EL (cell line): ENCODE measurements around the gene KSR1.
"Not testable (repeated sequence)": the region's sequence is repeated elsewhere in the genome, so short reads cannot be mapped to it uniquely, and the experiment has no call there.

Source experiments
- DNase-seq: peaks from one replicate; pipeline ENCODE4 v3.0.0-alpha.2; 2016

KSR1 gene

GRCh38 chr17:27455236-27455913, 873 bp upstream of the KSR1 start:
- DNase-seq: no peak

GRCh38 chr17:27456681-27457359, 572 bp downstream of the KSR1 start:
- no peak for DNase-seq

DNA sequence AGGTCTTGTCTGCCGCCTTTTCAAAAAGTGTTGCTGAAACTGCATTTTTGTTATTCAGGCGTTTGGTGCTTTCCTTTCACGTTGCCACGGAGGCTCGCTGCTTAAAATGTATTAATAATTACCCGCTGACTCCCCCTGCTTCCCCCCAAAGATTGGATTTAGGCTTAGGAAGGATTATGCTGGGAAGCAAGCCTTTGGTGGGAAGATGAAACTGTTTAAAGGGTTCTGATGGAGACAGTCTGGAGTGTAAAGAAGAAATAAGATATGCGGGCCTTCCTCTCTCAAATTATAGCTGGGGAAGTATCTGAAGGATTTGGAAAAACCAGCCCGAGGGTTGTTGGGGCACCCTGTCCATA, 1.1 kb downstream of the KSR1 start:
- no peak for DNase-seq

DNA sequence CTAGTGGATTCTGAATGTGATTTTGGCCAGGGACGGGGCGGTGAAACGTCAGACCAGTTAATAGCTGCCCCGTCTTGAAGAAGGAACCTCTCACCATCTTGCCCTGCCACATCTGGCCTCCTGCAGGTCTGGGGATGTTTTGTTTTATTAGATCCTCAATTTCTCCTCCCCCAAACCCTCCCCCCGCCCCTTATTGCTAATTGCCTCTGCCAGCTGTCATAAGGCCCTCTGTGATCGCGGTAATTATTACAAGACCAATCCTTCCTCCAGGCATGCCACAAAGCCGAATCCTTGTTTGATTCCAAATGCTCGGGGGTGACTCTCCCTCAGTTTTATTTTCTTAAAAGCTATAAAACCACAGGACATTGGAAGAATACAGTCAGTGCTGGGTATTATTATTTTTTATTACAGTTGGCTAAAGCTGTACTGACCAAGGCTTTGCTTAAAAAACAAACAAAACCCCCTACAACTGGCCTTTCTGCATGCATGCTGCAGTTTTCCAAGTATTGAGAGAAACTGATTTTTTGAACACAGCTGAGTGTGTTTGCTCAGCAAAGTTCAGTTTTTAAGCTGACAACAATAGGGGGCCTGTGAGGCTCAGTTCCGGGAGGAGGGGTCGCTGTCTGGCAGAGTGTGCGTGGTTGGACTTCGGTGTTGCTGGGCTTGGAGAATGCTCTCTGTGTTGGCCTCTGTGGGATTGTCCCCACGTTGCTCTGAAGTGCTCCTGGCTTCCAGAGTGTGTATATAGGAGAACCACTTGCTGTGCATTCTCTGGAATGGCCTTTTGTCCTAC, 1.7 kb downstream of the KSR1 start:
- peak; percentile 24 for DNase-seq

- DNase-seq: no peak
Observed at GRCh38 chr17:27458524-27458908, 2.3 kb downstream of the KSR1 start.

GRCh38 chr17:27459433-27459832, 3.2 kb downstream of the KSR1 start:
- no peak for DNase-seq

DNA sequence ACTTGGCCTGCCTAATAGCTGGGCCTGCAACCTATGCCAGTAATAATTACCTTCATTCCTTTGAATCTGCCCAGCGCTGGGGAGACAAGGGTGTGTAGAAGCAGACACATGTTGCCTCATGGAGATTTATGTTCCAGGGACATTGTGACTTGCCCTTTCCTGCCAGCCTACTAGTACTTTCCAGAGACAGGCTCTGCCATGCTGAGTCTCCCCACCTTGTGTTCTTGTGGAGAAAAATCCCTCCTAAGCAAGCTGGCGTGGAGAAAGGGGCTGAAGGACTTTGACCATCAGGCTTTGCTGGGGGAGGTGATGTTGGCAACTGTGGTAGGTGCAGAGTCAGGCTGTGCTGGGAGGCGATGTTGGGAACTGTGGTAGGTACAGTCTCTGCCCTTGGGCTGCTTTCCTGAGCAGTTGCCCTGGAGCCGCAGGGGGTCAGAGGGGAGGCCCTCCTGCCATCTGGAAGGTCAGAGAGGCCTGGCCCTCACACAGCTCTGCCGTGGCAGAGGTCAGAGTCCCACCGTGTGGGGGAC, 4.0 kb downstream of the KSR1 start:
- no peak for DNase-seq

- no peak for DNase-seq
Observed at GRCh38 chr17:27461192-27461859, 5.1 kb downstream of the KSR1 start.

DNA sequence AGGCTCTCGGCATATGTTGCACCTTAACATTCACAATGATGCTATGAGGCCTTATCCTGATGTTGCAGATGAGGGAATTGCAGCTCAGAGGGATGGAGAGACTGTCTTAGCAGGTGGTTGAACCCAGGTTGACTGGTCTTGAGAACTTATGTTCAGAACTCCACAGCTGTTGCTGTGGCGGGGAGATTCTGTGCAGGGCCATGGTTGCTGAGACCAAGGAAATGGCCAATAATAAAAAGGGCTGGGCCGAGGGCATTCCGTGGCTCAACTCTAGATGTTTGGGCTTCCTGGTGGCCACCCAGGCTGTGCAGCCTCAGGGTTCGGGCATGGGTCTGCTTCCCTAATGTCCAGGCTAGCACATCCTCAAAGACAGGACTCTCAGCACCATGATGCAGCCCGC, 5.9 kb downstream of the KSR1 start:
- no peak for DNase-seq

DNA sequence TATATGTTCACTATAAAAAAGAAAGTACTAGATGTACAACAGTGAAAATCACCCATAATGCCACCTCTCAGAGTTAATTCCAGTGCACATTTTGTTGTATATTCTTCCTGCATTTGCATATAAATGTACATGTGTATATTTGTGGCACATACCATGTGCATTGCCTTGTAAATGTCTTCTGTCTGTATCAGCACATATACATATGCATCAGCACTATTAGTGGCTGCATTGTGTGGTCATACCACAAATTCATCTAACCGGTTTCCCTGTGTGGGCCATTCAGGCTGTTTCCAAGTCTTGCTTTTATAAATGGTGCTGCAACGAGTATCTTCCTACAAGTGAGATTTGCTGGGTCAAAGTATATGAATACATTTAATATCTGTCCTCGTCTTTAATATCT, 6.5 kb downstream of the KSR1 start:
- DNase-seq: no peak

DNA sequence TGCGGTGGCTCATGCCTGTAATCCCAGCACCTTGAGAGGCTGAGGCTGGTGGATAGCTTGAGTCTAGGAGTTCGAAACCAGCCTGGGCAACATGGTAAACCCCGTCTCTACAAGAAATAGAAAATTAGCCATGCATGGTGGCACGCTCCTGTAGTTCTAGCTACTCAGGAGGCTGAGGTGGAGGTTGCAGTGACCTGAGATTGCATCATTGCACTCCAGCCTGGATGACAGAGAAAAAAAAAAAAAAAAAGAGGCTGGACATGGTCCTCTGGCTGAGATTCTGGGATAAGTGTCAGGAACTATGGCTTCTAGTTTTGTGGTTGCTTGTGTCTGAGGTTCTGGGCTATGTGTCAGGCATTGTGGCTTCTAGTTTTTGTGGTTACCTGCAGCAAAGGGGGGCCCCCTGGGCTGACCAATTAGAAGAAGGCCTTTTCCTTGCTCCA, 7.0 kb downstream of the KSR1 start:
- DNase-seq: no peak

DNA sequence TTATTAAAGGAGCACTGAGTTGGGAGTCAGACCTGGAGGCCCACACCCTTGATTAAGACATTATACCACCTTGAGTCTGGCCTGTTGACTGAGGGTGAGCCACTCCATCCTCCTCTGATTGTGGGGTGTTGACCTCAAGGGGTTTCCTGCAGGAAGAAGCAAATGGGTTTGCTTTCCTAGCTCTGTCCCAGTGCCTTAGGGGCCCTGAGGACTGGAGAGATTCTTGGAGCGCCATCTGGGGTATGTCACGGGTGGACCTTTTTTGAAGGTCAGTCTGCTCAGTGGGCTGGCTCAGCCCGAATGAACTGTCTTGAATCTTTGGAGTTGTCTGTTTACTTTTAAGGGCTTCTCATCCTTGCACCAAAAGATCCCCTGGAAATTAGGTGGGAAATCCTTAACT, 7.8 kb downstream of the KSR1 start:
- DNase-seq: not testable (repeated sequence)

DNA sequence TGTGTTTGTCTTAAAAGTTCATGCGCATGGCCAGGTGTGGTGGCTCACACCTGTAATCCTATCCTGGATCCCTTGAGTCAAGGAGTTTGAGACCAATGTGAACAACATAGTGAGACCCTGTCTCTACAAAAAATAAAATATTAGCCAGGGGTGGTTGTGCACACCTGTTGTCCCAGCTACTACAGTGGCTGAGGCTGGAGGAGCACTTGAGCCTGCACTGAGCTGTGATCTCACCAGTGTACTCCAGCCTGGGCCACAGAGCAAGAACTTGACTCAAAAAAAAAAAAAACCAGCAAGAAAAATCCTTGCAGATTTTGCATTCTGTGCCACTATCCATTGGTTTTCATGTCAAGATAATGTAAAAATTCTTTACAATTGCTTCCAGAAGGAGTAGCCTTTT, 8.2 kb downstream of the KSR1 start:
- DNase-seq: no peak

GRCh38 chr17:27465875-27466274, 9.6 kb downstream of the KSR1 start:
- not testable (repeated sequence) for DNase-seq

- no peak for DNase-seq
Observed at GRCh38 chr17:27466376-27466742, 10.1 kb downstream of the KSR1 start.

- DNase-seq: no peak
Observed at GRCh38 chr17:27466743-27467375, 10.6 kb downstream of the KSR1 start.

- no peak for DNase-seq
Observed at GRCh38 chr17:27469256-27469655, 13.0 kb downstream of the KSR1 start.

DNA sequence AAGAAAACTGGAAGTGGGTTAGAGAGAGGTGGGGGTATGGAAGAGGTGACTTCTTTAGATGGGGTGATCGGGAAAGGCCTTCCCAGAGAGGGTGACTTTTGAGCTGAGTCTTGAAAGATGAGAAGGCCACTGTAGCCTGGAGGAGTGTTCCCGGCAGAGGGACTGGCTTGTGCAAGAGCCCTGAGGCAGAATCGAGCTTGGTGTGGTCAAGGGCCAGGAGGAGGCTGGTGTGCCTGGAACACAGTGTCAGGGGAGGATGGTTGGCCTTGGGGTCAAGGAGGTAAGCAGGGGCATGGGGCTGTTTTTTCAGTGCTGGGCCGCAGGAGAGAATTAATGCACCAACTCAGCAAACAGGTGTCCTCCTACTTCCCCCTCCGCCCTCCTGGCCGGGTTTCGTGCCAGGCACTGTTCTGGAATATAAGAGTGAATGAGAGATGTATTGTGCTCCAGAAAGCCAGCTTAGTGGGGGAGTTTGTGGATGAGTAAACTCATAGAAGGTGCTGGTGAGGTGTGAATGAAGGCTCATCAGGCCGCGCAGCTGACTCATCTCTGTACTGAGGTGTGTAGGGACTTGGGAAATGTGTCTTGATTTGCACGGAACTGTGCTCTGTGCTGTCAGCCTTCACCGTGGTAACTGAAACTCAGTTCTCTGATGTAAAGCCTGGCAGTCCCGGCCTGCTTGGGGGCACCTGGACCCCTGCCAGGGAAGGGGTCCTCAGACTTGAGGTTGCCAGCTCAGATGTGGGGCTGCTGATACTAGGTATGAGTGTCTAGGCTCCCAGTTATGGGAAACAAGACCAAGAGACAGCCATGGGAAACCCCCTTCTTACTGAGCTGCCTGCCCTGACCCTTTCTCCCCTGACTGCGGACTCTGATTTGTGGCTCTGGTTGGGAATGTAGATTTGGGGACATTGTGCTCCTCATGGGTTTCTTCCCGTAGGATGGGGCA, 15.3 kb downstream of the KSR1 start:
- DNase-seq: peak; percentile 33

DNA sequence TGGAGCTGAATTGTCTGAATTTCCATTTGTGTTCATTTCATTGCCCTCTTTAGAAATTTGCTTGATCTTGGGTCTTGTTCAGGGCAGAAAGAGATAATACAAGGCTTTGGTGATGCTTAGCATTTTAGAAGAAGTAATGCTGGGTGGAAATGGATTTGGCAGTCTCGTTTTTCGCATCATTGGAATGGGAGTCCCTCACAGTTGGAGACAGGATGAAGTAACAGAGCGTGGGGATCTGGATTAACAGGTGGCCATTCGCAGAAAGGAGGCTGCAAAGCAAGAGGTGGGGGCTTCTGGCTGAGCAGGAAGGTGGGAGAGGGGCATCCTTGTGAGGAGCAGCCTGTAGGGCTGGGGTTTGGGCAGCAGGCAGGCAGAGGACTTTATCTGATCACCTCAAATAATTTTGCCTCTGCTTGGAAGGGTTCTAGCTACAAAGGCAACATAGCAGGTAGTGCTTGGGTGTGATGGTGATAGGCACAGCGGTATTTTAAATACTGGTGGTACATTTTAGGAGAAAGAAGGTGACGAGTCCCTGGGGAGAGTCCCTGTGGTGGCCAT, 17.0 kb downstream of the KSR1 start:
- no peak for DNase-seq

GRCh38 chr17:27473748-27474609, 17.7 kb downstream of the KSR1 start:
- no peak for DNase-seq
